Fibroblast of skin of scalp (primary cell): Measurements from ENCODE around the gene PRICKLE4.

Source experiments
- DNase-seq: peaks from one replicate; pipeline ENCODE4 v3.0.0-alpha.2; 2013

The PRICKLE4 gene

GRCh38 chr6:41774841-41775240 is 5.7 kb upstream of the PRICKLE4 start:
- no peak for DNase-seq

- no peak for DNase-seq
Measured at GRCh38 chr6:41775293-41775882, 5.2 kb upstream of the PRICKLE4 start.

DNA sequence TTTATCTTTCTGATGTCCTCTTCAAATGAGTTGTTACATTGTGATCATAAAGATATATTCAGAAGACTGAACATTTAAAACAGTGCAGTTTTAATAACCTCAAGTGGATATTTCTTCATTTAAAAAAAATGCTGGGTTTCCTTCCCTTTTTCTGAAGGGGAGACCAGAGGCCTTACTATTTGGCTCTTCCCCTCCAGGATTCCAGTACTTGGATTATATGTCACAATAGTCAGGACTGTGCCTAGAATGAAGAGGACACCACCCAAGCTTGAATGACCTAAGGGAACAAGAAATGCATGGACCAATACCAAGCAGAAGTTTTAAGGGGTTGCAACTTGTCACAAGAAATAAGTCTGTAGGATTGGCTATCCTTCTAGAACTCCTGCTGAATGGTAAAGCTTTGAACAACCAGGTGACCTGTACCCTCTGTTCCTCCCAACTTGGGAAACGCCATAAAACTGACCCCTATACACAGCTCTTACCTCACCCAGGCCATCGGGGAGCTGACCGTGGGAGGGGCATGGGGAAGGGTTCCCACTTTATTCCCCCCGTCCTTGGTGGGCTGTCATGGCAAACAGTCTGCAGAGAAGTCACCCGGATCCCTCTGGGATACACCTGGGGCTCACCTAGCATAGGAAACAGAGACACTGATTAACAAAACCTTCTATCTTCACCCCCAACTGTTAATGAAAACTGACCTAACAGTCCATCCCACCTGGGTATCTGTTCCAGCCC is 2.9 kb upstream of the PRICKLE4 start:
- no peak for DNase-seq

- no peak for DNase-seq
Measured at GRCh38 chr6:41778895-41779294, 1.7 kb upstream of the PRICKLE4 start.

DNA sequence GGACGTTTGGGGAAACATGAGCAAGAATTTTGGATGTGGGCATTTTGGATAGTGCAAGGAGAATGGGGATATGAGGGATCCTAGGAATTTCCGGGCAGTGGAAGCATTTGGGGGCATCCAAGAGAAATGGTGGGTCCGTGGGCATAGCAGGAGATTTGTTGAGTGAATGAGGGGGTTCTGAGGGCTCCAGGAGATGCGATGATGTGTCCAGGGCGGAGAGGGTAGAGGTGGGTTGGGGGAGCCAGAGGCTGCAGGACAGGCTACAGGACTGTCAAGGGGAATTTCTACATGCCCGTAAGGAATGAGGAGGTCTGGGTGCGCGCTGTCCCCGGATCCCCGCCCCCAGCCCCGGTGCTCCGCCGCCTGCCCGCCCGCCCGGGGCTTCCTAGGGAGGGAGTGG is 1.2 kb upstream of the PRICKLE4 start:
- no peak for DNase-seq

GRCh38 chr6:41779788-41780550 is 613 bp upstream of the PRICKLE4 start, which contains the start of gene FRS3:
FRS3 (minus strand) TSS chr6:41779900; CDS start chr6:41776987, 2,913 bp downstream.
- peak; percentile 94 for DNase-seq

DNA sequence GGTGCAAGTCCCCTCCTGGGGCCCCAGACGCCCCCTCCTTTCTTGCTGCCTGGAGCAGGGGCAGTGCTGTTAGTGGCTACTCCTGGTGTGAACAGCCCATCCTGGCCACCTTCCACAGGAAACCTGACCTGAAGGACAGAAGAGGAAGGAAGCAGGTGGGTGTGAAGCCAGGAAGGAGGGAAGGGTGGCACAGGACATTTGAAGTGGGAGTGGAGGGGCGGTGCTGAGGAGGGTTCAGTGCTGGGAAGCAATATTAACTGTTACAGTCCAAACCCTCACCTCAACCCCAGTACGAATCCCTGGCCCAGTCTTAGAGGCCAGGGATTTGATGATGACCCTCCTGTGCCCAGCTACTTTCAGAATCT is 766 bp downstream of the PRICKLE4 start:
- DNase-seq, result no peak

- no peak for DNase-seq
Measured at GRCh38 chr6:41783106-41783780, 2.7 kb downstream of the PRICKLE4 start.

- no peak for DNase-seq
Measured at GRCh38 chr6:41784581-41785171, 4.1 kb downstream of the PRICKLE4 start.

GRCh38 chr6:41785254-41785653 is 4.7 kb downstream of the PRICKLE4 start:
- no peak for DNase-seq

DNA sequence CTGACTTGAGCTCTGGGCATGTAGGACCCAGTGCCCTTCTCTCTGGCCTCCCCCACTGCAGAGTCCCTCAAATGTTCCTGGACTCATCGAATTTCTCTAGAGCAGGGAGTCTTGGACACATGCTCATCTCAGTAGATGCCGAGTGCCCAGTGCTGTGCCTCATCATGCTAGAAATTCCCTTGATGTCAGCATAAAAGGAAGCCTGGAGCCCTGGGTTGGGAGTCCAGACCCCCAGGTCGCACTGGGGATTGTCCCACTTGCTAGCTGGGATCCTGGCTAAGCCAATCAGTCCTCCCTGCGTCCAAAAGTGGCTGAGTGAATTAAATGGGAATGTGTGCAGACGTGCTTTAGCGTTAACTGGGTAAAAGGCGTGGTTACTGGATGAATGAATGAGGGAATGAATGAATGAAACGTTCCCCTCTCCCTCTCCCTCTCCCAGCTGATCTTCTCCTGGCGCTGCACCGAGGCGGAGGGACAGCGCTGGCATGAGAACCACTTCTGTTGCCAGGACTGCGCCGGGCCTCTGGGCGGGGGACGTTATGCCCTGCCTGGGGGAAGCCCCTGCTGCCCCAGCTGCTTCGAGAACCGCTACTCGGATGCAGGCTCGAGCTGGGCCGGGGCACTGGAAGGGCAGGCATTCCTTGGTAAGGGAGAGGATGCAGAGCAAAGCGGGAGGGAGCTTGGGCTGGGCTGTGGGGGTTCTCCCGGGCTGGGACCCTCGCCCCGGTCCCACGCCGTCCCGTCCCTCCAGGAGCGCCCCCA is 5.3 kb downstream of the PRICKLE4 start:
- peak; percentile 25 for DNase-seq

GRCh38 chr6:41786451-41787218 is 6.1 kb downstream of the PRICKLE4 start:
- peak; percentile 82 for DNase-seq

- DNase-seq, result peak; percentile 93
Measured at GRCh38 chr6:41787219-41787917, 6.8 kb downstream of the PRICKLE4 start, which contains the start of gene TOMM6. TOMM6 (plus strand) TSS chr6:41787694; CDS start chr6:41787698, 4 bp downstream.

GRCh38 chr6:41789390-41789724 is 8.8 kb downstream of the PRICKLE4 start:
- no peak for DNase-seq

DNA sequence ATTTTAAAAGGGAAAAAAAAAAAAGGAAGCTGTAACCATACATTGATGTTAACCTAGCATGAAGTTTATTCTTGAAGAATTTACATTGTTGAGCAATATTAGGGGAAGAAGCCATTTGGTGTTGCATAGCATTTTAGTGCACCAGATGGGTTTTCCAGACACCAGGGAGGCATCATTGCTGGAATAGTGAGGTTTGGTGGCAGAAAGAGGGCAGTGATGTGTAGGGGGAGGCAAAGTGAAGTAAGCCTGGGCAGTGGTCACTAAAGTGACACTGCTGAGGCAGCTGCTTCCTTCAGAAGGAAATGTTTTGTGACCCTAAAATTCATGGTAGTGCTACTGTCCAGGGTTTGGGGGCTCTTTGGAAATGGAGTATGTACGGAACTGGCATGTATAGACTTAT is 9.5 kb downstream of the PRICKLE4 start:
- DNase-seq, result no peak

DNA sequence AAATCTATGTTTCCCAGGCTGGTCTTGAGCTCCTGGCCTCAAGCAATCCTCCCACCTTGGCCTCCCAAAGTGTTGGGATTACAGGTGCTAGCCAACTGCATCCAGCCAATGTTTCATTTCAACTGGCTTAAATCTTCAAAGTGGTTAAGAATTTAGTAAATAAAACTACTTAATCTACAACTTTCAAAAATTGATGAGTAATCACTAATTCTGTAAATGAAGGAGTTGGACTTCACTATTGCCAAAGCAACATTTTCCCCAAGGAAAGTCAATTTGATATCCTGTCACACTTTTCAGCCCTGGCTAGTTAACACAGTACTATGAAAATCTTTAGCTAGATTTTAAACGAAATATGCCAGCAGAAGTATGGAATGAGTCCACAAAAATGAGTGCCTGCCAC is 10.7 kb downstream of the PRICKLE4 start:
- DNase-seq, result no peak

DNA sequence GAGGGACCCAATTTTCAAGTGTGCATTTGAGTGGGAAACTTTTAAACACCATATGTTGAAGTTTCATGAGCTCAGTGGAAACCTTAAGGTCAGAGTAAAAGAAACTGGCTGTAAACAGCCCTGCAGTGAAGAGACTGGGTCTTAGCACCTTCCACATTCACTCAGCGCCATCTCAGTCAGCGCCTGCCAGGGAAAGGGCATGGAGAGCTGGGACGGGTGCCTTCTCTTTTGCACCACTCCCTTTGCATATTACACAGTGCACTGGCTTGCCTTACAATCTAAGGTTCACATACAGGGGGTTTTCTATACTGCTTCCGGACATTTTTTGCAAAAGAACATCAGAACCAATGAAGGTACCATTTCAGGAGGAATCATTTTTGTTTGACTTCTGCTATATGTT is 11.4 kb downstream of the PRICKLE4 start:
- DNase-seq, result no peak

DNA sequence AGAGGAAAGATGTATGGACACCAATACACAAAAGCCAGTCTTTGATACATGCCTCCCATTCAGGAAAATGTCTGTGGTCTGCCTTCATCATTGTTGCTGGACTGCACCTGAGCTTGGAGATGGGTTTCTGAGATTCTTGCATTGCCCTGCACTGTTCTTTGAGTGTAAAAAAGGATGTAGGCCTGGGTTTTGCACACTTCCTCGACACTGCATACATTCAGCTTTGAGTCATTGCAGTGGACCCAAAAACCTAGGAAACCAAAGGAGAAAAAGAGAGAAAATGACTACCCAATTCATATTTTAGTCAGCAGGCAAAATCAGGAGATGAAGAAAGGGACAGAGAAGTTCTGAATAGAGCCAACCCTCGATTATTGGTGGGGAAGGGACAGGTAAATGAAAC is 15.9 kb downstream of the PRICKLE4 start:
- no peak for DNase-seq

DNA sequence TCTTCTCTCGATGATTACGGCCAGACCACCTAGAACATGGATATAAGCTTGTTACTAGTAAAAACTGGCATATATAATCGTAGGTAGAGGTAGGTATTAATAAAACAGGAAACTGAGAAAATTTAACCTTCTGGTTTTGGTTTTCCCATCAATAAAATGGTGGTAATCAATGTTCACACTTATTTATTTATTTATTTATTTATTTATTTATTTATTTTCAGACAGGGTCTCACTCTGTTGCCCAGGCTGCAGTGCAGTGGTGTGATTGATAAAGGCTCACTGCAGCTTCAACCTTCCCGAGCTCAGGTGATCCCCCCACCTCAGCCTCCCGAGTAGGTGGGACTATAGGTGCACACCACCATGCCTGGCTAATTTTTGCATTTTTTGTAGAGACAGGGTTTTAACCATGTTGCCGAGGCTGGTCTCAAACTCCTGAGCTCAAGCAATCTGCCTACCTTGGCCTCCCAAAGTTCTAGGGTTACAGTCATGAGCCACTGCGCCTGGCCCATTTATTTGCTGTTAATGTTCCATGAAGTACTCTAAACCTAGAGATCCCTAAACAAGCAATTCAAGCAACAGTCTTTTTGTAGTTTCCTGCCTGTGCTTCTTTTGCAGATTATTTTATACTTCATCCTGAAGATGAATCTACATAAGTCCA is 18.4 kb downstream of the PRICKLE4 start:
- DNase-seq, result no peak

DNA sequence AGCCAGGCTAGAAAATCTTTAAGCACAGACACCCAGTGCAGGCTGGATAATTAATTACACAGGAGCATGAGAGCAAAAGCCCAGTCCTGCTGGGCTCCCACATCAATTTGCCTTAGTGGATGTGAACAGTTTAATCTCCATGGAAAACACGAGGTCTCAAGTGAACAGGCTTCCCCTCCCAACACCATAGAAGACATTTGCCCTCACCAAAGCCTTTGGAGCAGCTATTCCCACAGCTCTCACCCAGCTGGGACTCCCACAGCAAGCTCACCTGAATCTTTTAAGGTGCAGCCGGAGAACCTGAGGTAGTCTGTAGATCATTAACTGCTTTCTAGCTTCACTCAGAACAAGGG is 19.0 kb downstream of the PRICKLE4 start:
- DNase-seq, result no peak
